Stimulated activated CD4-positive, alpha-beta T cell treated with anti-CD3 and anti-CD28 coated beads, Interleukin-2, amount 100 ng/mL, for 4 hours (primary cell): ENCODE measurements around the gene PRM1.

Experiments used
- DNase-seq: peaks from one replicate; pipeline ENCODE4 v3.0.0-alpha.2; 2020; ENCODE audit warnings: low read depth

The PRM1 gene

DNA sequence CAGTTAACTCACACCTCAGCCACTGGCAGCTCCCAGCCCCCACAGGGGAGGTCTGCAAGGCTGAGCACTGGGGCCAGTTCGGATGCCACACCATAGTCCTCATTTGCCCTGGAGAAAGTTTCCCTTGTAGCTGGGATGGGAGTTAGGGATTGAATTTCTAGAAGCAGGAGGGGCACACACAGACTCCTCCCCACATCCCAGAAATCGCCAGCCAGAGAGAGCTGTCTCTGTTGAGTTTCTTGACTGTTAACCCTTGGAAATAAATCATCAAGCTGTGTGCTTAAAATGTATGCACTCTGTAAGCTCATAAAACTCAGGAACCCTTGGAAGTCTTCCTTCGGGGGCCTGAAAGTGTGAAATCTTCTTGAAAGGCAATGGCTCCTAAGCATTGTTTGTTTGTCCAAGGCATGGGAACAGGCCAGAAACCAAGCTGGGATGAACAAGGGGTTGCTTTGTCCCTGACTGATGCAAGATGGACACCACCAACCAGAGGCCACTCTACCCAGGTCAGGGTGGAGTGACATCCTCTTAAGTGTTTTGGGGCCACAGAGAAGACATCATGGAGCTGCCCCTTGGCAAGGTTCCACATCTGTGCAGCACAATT lies 7.3 kb downstream of the PRM1 start:
- no peak for DNase-seq

DNA sequence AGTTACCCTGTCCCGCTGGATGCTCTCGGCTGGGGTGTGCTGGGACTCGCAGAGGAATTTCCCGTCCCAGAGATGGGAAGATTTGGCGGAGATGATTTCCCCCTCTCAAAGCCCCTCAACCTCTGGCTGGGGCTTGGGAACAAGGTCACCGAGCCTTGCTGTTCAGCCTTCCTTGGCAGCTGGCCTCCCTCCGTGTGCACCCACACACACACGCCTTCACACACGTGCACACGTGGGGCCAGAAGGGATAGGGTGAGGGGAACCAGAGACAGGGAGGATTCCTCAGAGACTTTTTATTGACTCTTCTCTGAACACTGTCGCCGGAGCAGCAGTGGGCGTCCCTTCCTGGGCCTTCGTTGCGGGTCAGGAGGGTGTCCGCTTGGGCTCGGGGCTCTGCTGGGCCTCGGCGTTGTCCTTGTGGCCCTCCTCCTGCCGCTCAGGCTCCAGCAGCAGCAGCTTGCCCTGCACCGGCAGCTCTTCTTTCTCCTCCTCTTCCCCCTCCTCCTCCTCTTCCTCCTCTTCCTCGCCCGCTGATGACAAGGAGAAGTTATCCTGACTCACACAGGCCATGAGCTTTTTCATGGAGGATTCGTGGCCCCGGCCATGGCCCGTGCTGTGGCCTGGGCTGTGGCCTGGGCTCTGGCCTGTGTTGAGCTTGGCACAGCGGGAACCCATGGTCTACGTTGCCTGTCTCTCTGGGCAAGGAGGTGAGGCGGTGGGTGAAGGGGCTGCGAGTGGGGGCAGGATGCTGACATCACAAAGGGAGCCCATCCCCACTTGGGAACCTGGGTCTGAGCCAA lies 8.0 kb downstream of the PRM1 start, which contains the start of gene PRM3:
PRM3 (minus strand) TSS at position 709 of the 800 bp plus-strand sequence; CDS start at position 675, 34 bp downstream.
- DNase-seq: no peak

DNA sequence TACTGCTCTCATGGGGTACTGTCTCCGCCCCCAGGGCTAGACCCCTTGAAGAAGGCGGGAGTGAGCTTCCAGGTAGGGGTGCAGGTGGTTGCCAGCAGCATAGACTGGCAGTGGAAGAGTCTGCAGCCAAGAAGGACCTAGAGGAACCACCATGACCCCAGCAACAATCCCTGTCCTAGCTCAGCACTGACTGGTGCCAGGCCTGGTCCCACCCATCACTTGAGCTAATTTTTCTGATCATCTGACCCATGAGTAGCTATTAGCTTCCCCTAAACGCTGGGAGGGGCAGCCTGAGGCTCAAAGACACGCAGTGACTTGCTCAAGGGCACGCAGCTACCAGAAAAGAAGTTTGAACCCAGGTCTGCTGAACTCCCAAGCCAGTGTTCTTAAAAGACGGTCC lies 8.6 kb downstream of the PRM1 start:
- DNase-seq: no peak

DNA sequence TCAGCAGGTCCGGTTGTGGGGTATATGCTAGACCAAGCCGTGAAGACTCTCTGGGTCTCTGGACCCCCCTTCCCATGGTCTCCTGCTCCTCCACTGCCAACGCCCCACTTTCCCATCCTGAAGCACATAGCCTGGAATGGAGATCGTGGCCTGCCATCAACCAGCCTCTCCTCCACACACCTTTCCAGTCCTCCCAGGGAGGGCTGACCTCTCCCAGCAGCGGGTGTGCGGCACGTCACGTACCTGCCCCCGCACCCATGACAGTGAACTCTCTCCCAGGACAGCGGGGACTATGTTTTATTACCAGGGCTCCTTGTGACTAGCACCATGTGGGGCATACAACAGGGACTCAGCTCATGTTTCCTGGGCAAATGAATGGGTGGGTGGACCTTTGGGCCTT lies 9.5 kb downstream of the PRM1 start:
- no peak for DNase-seq

DNA sequence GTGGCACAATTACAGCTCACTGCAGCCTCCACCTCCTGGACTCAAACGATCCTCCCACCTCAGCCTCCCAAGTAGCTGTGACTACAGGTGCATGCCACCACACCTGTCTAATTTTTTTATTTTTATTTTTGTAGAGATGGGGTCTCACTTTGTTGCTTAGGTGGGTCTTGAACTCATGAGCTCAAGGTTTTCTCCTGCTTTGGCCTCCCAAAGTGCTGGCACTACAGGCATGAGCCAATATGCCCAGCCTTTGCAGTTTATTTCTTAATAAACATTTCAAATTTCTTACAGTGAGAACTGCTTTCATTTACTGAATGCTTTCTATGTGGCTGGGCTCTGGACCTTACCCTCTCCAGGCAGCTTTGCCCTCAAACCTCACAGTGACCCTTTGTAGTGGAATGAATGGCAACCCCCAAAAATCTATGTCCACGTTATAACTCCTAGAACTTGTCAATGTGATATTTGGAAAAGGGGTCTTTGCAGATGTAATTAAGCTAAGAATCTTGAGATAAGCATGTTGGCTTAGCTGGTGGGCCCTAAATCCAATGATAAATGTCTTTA lies 10.4 kb downstream of the PRM1 start:
- no peak for DNase-seq

DNA sequence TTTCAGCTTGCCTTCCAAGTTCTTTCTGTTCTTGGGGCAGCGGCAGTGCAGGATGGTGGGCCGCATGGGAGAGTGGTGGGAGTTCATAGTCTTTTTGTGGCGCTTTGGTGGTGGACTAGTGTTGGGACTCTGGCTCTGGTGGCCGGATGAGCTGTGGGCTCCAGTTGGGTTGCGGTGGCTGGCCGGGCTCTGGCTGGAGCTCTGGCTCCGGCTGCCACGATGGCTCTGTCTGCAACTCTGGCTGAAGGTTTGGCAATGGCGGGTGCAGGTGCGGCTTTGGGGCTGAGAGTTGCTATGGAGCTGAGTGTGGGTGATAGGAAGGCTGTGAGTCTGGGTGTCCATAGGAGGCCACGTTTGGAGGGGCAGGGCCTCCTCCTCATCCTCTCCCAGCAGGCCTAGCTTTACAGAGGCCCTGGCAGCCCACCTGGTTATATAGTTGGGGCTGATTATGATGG lies 12.2 kb downstream of the PRM1 start, which contains the start of gene TNP2:
TNP2 (minus strand) TSS at position 405 of the 455 bp plus-strand sequence; CDS start at position 342, 63 bp downstream.
- no peak for DNase-seq

DNA sequence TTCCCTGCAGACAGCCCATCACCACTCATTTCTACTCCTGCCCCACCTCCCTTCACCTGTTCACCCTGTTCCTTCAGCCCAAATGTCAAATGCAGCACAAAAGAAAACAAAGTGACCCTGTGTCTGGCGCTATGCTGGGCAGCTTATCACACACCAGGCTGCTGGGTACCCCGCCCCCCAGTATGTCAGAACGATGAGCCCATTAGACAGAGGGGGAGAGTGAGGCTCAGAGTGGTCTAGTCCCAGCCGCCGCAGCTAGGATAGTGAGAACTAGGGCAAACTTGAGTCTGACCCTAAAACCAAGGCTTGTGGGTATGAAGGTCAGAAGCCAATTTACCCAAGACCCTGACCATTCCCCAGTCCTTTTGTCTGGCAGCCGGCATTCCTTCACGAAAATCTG lies 16.0 kb downstream of the PRM1 start:
- DNase-seq: no peak

DNA sequence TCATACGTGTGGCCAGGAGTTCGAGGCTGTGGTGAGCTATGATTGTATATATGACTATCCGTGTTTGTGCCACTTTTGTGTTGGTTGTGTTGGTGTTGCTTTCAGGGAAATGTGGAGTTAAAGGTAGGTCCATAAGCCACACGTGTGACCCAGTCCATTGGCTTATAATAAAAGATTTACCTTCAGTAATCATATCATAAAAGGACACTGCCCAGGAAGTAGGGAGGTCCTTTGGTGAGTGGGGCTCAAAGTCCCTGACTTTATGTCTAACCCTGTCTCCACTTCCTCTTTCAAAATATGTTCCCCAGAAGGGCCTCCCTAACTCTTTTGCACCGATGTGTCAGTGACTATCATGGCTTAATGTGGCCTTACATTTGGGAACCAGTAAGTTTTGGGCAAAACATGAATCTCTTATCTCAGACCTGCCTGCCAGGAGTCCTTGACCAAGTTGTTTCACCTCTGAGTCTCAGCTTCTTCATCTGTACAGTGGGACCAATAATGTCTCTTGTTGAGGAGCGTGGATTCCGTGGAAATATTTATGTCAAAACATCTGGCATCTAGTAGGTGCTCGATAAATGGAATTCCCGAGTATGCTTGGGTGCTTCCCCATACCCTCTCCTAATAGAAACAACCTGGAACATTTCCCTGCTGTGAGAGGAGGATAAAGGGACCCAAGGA lies 16.8 kb downstream of the PRM1 start:
- no peak for DNase-seq

DNA sequence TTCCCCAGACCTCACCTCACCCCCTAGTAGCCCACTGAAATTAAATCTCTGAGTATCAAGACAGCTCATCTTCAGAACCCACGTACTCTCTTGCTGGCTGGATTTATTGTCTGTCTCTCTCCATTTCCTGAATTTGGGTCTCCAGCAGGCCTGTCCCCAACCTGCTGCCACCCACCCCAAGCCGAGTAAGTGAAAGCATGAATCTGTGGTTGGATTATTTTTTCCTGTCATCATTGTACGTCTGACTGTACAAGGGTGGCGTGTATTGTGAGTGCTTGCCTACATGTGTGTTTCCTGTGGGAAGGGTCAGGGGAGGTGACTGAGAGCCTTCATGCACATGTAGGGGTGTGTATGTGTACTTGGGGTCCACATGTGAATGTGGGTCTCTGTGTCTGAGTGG lies 17.4 kb downstream of the PRM1 start:
- DNase-seq: no peak

DNA sequence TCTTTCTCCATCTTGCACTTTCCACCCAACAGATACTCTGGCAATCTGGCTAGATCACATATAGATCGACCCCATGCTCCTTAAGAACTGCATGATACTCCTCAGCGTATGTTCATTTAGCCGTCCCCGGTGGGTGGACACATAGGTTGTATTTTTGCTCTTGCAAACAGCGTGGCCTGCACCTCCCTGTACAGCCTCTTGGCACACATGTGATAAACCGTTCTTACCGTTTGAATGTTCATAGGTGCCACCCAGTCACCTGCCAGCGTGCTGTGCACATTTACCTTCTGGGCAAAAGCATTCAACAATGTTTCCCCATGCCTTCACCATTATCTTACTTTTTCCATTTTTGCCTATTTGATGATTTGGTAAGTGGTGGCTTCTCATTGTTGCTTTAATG lies 18.2 kb downstream of the PRM1 start:
- DNase-seq: no peak

DNA sequence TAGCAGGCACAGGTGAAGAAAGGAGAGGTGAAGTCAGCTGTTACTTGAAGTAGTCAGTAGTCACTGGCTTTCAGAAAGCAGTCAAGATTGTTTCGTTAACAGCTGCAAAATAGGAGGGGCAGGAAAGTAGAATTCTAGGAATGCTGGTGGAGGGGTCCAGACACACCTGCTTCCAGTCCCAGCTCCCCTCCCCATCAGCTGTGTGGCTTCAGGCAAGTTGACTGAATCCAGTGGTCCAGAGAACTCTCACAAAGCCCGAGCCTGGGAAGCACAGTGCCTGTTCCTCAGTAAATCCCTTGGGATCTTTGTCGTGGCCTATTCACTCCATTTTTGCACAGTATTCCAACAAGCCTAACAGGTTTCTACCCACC lies 20.5 kb downstream of the PRM1 start:
- no peak for DNase-seq

DNA sequence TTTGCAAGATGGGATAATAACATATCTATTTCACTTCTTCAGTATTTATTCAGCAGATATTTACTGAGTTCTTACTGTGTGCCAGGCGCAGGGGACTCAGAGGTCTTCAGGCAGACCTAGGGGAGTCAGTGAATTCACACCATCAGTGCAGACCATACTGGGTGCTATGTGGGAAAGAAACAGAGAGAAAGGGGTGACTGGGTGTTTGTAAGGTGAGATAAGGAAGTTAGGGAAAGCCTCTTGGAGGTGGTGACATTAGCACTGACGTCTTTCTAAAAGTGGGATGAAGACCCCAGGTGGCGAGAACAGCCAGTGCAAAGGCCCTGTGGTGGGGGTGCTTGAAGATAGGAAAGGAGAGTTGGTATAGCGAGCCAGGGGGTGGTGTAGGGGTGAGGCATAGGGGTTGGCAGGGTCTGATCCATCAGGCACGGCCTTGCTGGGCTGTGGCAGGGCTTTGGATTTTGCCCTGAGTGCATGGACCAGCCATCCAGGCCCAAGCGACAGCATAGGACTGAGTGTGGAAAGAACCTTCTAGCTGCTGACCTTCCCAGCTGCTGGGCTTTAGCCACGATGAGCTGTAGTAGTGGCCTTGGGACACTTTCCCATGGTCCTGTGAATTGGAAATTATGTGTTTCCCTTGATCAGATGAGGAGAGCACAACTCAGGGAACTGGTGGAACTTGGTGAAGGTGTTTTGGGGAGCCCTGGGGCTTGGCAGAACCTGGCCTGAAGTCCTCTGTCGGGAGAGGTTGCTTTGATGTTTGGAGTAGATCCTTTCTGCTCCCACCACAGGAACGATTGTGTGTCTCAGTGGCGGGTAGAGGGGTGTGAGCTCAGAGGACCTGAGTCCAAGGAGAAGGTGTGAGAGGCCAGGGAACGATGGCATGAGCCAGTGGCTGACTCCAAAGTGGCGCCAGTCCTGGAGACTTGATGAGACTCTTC lies 21.2 kb downstream of the PRM1 start:
- no peak for DNase-seq

DNA sequence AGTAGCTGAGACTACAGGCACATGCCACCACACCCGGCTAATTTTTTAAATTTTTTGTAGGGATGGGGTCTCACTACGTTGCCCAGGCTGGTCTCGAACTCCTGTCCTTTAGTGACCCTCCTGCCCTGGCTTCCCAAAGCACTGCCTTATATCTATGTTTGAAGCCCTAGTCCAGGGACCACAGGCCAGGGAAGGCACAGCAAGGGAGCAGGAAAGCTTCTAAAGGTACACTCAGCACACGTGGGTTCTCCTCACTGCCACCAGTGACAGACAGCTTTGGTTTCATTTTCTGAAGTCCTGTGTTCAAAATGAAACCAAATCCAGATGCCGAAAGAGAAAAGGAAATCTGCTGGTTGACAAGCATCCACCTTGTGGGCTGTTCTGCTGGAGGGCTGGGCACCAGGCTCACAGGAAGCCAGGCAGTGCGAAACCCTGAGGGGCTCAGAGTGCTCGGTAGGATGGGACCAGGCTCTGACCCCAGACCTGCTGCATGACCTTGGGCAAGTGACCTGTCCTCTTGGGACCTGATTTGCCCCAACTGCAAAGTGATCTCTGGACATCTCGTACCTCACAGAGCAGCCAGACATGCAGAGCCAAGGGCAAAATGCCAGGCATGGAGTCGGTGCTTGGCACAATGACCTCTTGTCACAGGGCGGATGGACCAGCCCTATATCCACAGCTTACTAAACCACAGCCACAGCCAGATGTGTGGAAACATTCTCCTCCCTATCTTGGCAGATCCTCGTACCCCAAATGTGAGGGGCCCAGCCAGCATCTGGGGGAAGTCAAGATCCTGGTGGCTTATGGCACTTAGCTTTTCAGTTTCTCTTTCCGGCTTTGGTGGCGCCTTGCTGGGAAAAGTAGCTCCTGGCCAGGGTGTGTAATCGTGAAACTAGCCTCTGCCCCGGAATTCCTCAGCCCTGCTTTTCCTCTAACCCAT lies 22.3 kb downstream of the PRM1 start:
- DNase-seq: no peak

DNA sequence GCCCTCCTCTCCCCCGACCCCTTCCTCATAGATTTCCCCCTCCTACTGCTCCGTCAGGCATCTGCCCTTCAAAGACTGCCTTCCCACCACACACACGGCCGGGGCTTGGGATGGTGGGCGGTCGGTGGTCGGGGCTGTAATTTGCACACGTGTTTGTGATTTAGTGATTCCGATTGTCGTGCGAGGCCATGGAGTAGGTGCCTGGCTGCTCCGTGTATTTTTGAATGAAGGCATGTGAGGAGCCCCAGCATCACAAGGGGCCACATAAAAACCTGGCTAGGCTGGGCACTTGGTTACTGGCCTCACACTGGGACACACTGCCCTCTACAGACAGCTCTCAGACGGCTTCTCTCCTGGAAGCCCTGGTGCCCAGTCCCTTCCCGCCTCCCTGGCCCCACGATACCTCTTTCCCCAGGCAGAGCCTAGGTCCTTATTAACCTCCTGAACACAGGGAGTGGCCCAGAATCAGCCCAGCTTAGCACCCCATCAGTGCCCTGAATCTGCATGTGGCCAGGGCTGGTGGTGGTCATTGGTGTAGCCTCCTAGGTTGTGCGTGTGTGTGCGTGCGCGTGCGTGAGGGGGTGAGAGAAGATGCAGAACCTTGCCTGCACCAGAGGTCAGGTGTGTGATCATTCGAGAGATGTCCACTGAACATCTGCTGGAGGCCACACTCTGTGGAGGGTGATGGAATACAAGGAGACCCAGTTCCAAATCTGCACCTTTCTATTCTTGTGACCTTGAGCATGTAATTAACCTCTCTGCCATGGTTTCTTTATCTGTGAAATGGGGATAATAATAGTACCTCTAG lies 23.8 kb downstream of the PRM1 start:
- peak; percentile 45 for DNase-seq

DNA sequence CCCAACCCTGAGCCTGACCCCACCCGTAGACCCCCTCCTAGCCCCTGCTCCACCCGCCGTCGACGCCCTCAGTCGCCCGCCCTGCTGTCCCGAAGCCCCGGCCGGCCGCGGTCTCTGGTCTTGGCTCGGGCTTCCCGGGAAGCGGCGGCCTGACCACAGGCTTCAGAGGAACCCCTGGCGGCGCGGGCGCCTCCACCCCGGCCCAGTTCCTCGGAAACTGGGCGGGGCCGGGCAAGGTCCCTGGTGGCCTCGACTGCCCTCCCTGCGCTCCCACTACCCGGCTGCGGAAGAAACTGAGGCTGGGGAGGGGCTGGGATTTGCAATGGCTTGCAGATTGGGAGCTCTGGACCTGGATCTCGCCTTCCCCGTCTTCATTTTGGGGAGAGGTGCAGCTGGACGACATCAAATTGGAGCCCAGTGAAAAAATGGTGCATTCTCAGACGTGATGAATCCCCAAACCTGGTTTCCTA lies 24.4 kb downstream of the PRM1 start:
- DNase-seq: no peak

DNA sequence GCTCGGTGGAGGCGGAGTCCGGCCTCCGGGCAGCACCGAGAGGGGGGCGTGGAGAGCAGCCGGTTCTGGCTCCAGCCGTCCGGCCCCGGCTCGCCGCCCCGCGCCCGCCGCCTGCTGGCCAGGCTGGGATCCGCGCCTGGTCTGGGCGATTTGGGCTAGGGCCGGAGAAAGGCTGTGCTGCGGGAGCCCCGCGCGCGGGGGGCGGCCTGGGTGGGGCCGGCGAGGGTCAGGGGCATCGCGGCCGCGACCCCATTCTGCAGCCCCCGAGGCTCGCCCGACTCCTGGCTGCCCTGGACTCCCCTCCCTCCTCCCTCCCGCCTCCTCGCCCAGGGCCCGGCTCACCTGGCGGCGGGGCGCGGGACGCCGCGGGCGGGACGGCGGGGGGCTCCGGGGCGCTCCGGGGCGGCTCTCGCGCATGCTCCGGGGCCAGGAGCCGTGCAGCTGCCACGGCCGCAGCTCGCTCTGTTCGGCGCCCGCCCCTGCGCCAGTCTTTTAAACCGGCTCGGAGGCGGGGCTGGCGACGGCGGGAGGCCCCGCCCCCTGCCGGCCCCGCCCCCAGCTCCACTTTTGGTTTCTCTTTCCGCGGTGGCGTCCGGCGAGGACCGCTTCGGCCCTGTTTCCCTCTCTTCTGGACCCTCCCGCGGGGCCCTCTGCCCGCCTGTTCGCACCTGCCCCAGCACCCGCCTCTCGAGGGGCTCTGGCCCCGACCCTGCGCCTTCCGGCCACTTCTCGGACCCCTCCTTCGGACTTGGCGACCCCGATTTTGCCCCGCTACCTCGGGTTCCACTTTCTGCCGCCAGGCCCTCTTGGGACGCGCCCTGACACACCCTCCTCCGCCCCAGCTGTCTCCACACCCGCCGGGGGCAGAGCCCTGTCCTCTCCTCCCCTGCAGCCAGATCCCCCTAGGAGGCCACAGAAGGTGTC lies 25.1 kb downstream of the PRM1 start, which contains the start of gene SOCS1:
SOCS1 (minus strand) TSS at position 468 of the 924 bp plus-strand sequence. CDS start 726 bp downstream, outside the sequence.
- DNase-seq: peak; percentile 85

DNA sequence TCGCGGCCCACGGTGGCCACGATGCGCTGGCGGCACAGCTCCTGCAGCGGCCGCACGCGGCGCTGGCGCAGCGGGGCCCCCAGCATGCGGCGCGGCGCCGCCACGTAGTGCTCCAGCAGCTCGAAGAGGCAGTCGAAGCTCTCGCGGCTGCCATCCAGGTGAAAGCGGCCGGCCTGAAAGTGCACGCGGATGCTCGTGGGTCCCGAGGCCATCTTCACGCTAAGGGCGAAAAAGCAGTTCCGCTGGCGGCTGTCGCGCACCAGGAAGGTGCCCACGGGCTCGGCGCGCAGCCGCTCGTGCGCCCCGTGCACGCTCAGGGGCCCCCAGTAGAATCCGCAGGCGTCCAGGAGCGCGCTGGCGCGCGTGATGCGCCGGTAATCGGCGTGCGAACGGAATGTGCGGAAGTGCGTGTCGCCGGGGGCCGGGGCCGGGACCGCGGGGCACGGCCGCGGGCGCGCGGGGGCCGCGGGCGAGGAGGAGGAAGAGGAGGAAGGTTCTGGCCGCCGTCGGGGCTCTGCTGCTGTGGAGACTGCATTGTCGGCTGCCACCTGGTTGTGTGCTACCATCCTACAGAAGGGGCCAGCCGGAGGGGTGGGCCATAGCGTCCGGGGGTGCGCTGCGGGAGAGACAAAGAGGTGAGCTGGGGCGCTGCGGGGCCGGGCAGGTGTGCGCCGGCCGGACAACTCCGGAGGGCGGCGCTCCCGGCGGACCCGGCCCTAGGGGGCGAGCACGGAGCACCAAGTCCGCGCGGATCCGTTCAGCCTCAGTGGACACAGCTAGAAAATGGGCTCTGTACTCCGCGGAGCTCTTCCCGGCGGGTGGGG lies 26.0 kb downstream of the PRM1 start:
- DNase-seq: peak; percentile 38
